Left renal pelvis (tissue), 4 donors: Measurements from ENCODE around the gene IZUMO3. TPM values are rescaled to one million over a fixed set of nuclear protein-coding genes. Genes with fewer than 3 reads are reported as not detected.
"Not testable (repeated sequence)": the region's sequence is repeated elsewhere in the genome, so short reads cannot be mapped to it uniquely, and the experiment has no call there.

ENCODE experiments used
- DNase-seq, 4 donors: peaks; one replicate each; pipeline ENCODE4 v3.0.0-alpha.2; 2013; ENCODE audit warnings: low read depth in 4 of 4, low spot score in 3 of 4
- polyA plus RNA-seq, 4 donors: library from polyadenylated mRNA; unstranded; fragments of 120-200 nt; gene quantifications; one replicate each; pipeline ENCODE4 v1.2.1, GENCODE V29; 2013; ENCODE audit not compliant: insufficient read length in 4 of 4

Gene IZUMO3
- polyA plus RNA-seq, result not detected

- DNase-seq, result no peak
Measured at GRCh38 chr9:24545847-24546522, at the start of gene IZUMO3. Gene IZUMO3, minus strand, starts transcription at chr9:24545897. Its CDS starts 248 bp downstream, at chr9:24545649.

GRCh38 chr9:24594234-24594850 lies 48.6 kb upstream of the IZUMO3 start:
- no peak for DNase-seq

GRCh38 chr9:24590432-24590831 lies 44.7 kb upstream of the IZUMO3 start:
- no peak for DNase-seq

GRCh38 chr9:24587883-24588282 lies 42.2 kb upstream of the IZUMO3 start:
- no peak for DNase-seq

- DNase-seq, result no peak
Measured at GRCh38 chr9:24582146-24583126, 36.7 kb upstream of the IZUMO3 start.

GRCh38 chr9:24580005-24580404 lies 34.3 kb upstream of the IZUMO3 start:
- not testable (repeated sequence) for DNase-seq

- no peak for DNase-seq
Measured at GRCh38 chr9:24572406-24572805, 26.7 kb upstream of the IZUMO3 start.

- DNase-seq, result no peak
Measured at GRCh38 chr9:24561957-24562356, 16.3 kb upstream of the IZUMO3 start.

GRCh38 chr9:24553183-24553552 lies 7.5 kb upstream of the IZUMO3 start:
- DNase-seq, result no peak

GRCh38 chr9:24552526-24553182 lies 7.0 kb upstream of the IZUMO3 start:
- DNase-seq, result no peak

GRCh38 chr9:24545285-24545684 lies 412 bp downstream of the IZUMO3 start:
- DNase-seq, result peak in 1 of 4 donors; percentile 4

GRCh38 chr9:24518545-24518944 lies 27.2 kb downstream of the IZUMO3 start:
- DNase-seq, result no peak

- DNase-seq, result no peak
Measured at GRCh38 chr9:24516463-24516862, 29.2 kb downstream of the IZUMO3 start.

- DNase-seq, result no peak
Measured at GRCh38 chr9:24509850-24510249, 35.8 kb downstream of the IZUMO3 start.

GRCh38 chr9:24504521-24504920 lies 41.2 kb downstream of the IZUMO3 start:
- DNase-seq, result no peak

GRCh38 chr9:24502206-24502937 lies 43.3 kb downstream of the IZUMO3 start:
- DNase-seq, result no peak

GRCh38 chr9:24500761-24501160 lies 44.9 kb downstream of the IZUMO3 start:
- DNase-seq, result no peak

GRCh38 chr9:24498632-24499031 lies 47.1 kb downstream of the IZUMO3 start:
- no peak for DNase-seq

GRCh38 chr9:24497671-24498070 lies 48.0 kb downstream of the IZUMO3 start:
- no peak for DNase-seq
